GM19023 (cell line): ENCODE results near the gene VDR.
"Not testable (repeated sequence)": the region's sequence is repeated elsewhere in the genome, so short reads cannot be mapped to it uniquely, and the experiment has no call there.

Experiments
- ATAC-seq: cut with Tn5 transposase; IDR thresholded peaks from one replicate; pipeline ENCODE4 v1.9.1; 2021; ENCODE audit warnings: mild to moderate bottlenecking, moderate library complexity; ENCODE audit not compliant: unreplicated experiment

The VDR gene

DNA sequence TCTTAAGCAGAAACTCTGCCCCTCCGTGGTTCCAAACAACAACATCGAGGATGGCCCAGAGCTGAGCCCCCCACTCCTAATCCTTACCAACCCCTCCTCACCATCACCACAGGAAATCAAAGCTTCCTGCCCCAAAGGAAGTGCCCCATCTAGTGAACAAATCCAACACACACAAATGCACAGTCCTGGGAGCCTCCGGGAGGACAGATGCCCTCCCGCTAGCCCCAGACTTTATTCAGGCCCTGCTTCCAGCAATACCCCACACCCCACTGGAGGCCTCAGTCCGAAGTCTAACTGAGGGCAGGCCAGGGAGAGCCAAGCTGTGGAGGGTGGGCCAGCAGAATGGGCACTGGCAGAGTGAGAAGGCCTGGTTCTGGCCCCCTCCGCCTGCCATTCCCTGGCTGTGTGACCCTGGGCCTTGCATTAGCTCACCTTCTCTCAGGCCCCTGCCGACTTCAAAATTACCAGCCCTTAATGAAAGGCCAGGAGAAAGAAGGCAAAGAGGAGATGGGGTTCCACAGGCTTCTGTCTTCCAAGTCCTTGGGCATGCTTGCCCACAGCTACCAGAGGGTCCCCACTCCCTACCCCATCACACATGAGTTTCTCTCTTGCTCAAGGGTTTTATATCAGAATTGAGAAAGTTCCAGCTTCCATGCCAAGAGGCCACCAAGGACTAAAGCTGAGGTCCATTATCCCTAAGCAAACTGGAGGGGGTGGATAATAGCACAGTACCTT is 87.4 kb downstream of the VDR start:
- no peak for ATAC-seq

DNA sequence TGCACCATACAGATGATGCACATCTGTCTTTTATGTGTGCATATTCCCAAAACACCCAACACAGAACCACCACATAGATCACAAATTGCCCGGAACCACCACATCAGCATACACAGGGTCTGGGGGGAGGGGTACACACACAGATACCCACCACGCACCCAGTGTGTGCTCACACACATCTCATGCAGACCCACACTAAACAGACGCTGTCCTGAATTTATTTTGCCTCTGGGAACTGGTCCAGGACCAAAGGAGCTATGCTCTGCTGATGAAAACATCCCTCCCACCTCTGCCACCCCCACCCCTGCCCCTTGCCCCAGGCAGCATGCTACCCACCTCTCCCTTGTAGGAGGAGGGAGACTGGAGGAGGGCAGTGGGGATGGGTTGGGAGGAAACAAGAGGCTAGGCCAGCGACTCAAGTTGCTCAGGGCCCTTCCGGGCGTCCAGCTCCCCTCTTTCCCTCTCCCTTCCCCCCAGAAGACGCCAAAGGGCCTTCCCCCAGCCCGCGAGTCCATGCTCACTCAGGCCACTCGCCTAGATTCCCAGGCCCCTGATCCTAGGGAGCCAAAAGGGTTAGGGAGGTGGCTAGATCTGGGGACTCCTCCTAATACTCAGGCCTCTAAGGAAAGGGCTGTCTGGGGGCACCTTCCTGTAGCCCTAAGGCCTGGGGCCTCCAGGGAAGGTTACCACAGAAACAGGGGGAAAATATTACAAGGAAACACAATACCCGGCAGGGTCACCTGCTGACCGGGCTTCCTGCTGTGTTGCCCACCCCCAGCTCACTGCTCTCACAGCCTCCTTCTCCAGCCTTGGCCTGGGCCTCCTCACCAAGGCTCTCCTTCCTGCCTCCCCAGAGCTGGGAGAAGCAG is 88.2 kb downstream of the VDR start:
- no peak for ATAC-seq

DNA sequence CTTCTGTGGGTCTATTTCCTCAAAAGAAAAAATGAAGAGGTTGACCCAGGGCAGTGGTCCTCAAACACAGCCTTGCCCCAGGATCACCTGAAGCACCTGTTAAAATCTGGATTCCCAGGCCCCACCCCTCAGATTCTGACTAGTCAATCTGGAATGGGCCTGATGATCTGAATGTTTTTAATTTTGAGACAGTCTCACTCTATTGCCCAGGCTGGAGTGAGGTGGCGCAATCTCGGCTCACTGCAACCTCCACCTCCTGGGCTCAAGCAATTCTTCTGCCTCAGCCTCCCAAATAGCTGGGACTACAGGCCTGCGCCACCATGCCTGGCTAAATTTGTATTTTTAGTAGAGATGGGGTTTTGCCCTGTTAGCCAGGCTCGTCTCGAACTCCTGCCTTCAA is 89.3 kb downstream of the VDR start:
- ATAC-seq, result not testable (repeated sequence)

DNA sequence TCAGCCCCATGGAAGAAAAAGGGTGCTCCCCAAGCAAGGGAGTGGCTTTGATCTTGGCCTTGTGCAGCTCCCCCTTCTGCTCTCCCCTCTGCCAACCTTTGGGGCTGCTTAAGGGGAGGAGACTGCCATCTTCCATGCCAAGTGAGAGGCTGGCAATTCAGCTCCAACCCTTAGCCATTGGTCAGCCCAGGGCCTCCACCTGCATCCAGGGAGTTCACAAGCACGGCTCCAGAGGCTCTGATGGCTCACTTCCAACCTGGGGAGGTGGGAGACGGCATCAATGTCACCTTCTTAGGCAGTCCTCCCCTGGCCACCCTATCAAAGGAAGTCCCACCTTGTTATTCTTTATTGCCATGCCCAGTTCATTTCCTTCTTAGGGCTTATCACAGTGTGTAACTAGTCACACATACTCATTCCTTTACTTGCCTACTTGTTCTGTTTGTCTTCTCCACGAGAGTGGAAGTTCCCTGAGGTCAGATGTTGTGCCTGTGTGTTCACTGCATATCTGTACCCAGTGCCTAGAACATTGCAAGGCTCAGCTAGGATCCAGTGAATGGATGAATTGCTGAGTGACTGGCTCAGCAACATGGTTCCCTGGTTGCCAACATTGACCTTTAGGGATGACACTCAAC is 90.1 kb downstream of the VDR start:
- no peak for ATAC-seq

DNA sequence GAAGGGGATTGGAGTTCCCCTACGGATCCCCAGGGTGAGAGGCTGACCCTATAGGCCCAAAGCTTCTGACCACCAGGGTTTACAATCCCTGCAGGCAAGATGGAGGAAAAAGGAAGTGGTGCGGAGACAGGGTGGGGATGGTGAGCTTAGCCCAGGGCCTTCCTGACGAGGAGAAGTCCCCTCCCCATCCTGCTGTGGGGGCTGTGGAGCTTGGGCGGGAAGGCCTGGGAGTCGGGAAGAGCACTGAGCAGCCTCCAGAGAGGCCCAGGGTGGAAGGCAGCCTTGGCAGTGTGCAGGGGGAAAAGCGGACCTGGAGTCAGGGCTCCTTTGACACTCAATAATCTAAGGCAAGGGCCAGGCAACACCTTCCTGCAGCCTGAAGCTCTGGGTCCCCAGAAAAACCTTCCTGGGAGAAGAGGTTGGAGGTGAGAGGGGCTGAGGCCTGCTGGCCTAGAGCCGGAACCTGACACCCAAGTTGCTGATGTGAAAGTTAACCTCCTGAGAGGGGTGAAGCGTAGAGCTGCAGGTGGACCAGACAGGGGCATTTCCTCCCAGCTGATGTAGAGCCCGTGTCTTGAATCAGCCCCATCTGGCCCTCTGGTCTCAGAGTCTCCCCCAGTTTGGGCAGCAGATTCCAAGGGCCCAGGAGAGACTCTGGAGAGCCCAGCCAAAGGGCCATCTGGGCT is 91.1 kb downstream of the VDR start:
- peak; percentile 35 for ATAC-seq

DNA sequence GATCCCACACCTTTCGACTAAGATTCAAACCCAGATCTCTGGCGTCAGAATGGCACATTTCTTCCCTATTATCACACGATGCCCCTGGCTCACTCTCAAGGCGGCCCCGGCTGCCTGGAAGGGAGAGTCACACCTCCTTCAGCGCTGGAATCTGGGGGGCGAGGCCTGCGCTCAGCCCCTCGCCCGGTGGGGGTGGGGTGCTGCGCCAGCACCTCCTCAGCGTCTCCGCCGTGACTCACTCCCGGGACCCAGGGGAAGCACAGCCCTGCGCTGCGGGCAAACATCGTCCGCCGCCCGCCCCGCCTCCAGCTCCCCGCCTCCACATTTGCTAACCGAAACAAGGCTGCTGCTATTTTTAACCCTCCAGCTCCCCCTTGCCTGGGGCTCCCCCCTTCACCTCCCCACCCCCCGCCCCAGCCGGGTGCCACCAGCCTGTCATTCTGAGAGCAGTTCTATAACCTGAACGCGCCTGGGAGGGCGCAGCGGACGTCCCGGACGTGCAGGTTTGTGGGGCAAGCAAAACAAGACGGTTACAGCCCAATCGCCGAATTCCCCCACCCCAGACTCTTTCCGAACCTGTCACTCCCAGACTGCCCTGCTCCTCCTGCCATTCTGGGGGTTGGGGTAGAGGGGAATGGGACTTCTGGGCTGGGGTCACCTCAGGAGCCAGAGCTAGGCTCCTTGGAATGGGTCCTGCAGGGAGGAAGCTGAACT is 91.8 kb downstream of the VDR start:
- ATAC-seq, result peak; percentile 69

DNA sequence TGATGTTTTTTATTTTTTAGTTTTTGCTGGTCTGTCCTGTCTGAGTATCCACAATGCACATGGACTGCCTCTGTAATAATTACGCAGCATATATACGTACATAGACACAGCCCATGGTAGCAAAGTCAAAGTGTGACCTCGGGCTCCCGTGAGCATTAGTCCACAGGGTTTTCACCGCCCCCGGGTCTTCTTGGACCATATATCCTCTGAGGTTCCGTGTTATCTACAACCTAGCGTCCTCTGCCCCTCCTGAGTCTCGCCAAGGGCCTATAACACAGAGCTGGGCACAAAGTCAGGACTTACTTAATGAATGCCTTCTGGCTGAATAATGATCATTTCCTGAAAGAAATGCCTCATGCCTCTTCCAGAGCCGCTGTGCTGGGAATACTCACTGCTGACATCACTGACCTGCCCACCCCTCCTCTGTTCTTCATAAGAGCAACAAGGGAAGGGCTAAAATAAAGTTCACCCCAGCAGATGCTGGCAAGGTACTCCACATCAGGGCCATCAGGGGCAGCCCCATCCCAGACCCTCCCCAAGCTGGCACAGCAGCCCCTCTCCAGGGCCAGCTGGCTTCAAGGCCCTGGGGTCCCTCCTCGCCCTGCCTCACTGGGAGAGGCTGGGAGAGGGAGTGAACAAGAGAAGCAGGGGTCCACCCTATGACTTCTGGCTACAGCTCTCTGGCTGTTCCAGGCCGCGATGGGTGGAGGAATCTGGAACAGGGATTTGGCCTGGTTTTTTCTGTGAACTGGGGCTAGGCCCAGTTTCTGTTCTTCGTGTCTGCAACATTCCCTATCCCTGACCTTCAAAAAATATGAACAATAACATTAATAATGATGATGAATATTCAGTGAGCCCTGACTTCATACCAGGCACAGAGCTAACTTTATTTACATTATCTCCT is 93.0 kb downstream of the VDR start:
- ATAC-seq, result no peak

DNA sequence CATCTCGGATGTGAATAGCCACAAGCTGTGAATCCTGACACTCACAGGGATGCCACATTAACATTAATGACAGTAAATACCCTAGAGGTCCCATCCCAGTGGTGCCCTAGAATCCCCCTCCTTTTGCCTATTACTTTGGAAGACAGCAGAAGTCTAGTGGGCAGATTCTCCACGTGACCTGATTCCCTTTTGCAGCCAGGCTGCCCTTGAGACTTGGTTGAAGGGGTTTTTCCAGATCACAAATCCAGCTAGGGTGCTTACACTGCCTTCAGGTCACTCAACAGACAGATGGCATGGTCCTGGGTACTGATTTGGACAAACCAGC is 93.8 kb downstream of the VDR start:
- ATAC-seq, result no peak

DNA sequence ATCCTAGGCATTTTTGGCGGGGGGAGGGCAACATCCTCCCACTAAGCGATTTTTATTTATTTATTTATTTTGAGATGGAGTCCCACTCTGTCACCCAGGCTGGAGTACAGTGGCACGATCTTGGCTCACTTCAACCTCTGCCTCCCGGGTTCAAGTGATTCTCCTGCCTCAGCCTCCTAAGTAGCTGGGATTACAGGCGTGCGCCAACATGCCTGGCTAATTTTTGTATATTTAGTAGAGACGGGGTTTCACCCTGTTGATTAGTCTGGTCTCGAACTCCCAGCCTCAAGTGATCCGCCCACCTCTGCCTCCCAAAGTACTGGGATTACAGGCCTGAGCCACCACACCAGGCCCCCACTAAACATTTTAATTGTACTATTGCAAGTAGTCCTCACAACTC is 95.3 kb downstream of the VDR start:
- ATAC-seq, result not testable (repeated sequence)

DNA sequence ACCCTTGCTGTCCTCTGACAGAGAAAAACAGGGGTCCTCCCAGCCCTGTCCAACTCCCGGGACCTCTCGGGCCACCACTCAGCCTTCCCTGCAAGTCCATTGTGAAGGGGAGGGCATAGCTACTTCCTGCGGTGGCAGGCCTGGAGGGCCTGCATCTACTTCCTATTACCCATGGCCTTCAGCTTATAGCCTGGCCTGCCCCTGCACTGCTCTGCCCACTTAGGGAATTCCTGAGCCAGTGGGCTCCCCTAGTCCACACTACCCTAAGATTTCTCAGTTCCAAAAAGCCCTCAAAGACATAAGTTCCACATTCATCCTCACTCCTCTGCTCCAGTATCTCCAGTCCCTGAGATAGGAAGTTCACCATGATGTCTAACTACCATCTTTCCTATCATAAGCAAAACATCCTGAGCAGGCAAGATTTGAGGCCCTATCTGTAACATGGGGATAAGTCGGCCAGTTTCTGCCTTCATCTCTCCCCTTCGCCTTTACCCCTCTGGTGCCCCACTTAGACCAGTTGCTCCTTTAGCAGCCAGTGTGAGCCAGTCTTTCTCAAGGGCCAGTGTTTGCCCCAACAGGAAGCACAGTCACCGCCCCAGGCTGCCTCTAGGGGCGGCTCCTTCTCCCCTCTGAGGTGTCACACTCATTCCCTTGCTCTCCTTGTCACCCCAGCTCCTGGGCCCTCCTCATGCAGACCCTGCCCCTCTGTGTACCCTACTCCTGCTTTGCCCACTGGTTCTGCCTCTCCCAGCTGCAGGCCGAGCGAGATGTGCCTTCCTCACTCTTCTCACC is 96.0 kb downstream of the VDR start:
- ATAC-seq, result no peak

DNA sequence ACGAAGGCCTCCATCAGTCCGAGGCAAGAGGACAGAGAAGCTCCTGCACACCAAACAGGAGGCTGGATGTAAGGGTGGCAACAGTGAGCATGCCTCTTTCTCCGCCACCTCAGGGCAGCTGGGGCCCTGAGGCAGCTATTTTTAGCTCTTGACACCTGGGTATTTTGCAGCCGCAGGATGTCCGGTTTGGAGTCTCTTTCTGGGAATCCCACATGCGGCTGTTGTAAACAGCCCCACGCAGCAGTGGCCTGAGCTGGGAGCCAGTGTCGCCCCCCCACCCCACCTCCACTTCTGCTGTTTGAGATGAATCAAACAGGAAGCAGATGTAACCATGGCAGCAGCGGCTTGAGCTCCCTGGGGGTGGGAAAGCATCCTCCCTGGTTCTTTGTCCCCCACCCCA is 96.7 kb downstream of the VDR start:
- no peak for ATAC-seq

DNA sequence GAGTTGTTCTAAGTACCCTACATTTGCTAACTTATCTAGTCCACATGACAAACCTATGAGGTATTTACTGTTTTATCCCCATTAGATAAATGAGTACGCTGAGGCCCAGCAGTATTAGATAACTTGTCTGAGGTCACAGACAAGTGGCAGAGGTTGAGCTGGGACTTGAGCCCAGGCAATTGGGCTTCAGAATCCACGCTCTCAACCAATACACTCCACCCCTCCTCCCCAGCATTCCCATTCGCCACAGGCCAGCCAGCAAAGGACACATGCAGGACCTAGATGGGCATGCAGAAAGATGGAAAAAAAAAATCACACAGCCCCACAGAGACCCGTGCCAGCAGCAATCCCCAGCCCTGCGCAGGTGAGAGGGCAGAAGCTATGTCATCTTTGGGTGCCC is 97.5 kb downstream of the VDR start:
- ATAC-seq, result no peak

DNA sequence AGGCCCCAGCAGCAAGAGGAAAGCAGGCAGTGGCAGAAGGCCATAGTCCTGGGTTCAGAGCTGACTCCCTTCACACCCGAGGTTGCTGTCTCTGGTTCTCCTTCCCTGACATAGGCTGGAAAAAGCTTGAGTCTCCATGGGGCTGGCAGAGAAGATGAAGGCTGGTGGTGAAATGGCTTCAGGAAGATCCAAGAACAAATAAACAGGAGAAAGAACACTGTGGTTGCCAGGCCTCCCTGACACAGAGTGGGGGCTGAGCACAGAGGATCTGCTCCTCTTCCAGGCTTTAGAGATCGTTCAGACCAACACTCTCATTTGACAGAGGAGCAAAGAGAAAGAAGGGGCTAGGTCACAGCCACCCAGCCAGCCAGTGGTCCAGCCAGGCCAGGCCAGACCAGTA is 99.4 kb downstream of the VDR start:
- ATAC-seq, result no peak

DNA sequence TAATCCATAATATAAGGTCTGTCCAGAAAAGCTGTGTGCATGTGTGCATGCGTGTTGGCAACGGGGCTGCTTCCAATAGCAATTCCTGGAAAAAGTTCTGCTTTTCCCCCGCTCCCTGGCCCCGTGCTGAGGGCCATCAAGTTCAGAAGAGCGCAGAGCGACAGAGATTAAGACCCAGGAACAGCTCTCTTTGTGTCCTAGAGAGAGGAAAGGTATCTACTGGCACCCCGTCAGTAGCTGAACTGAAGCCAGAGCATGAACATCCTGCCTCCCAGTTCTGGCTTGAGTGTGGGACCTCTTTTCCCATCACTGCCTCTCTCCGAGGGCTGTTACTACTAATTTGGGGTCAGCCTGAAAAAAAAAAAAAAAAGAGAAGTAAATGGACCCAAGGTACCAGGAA is 100.6 kb downstream of the VDR start:
- ATAC-seq, result no peak

DNA sequence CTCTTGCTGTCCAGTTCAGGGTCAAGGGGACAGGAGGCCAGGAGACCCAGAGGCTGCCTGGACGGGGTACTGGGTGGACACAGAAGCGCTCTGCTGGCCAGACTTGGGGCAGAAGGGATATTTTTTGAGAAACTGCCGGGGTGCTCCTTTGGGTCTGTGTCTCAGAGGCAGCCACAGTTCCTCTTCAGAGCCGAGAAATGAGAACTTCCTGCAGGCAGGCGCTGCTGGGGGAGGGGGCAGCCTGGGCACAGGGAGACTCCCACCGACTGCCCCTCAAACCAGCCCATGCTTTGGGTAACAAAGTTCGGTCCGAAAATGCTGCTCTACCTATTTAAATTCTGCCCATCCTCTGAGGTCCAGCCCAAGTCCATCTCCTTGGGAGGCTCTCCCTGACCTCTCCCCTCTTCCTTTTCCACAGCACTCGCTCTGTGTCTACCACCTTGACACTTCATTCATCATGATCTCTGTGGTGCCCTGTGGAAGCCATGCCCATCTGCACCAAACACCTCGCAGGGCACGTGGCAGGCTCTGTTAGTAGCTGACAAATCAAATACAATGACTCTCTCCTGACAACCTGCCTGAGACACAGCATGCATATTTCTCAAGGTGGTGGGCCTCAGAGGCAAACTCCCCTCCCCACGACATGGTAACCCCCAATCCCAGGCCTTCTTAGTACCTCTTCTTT is 101.5 kb downstream of the VDR start:
- ATAC-seq, result no peak

DNA sequence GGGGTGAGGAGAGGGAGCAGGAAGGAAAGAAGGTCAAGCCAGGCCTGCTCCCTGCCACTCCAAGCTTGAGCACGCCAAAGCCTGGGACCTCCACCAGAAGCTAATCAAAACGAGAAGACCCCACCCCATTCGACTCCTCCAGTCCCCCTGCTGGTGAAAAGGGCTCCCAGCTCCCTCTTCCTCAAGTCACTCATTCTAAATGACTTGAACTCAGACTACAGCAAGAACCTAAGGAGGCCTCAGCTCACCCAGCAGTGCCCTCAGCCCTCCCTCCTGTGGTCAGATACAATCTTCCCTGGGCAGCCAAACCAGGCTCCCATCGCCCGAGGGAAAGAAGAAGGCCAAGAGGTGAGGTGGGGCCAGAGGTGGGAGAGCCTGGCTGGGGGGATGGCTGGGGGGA is 102.5 kb downstream of the VDR start:
- ATAC-seq, result no peak

DNA sequence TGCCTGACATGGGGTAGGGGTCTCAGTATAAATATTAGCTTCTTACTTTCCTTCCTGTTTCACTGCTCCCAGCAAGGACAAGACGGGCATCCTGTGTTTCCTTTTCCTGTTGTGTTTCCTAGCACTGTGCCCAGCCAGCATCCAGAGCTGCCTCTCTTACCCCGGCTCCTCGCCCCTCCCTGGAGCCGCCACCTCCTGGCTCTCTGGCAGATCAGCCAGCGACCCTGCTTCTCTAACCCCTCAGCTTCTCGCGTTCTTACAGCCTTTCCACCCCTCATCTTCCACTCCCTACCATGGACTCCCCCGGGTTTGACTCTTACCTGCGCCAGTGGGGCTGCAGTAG is 102.9 kb downstream of the VDR start:
- ATAC-seq, result no peak

DNA sequence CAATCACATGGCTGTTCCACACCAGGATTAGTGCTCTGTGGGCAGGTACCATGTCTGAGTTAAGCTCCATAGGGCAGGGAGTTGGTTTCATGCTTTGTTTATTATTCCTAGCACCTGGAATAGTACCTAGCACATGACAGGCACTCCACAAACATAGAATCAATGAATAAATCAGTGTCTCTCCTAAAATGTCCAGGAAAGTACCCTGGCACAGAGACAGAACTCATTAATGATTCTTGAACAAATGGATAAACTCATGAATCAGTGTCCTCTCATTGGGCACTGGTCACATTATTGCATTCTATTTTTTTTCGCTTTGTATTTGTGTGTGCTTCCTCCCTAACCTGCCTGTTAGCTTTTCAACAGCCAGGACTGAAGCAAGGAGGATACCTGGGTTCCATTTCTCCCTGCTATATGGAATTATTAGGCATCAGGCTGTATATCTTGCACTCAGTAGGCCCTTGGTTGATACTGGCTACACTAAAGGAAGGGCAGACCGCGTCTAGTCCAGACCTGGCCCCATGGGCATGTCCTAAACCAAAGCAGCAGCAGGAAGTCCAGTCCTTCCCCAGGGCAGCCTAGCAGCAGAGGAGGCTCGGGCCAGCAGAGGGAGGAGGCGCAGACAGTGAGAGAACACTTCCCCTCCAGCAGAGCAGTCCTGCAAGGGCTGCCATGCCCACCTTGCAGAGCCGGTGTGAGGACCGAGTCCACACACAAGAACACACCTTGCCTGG is 103.5 kb downstream of the VDR start:
- ATAC-seq, result no peak
